Measurements from ENCODE around the gene DUSP1. TPM values are rescaled to one million over a fixed set of nuclear protein-coding genes. Genes with fewer than 3 reads are reported as not detected.

Gene DUSP1
- total RNA-seq, 1 donor from 2014 or later: 4.2 TPM

DNA sequence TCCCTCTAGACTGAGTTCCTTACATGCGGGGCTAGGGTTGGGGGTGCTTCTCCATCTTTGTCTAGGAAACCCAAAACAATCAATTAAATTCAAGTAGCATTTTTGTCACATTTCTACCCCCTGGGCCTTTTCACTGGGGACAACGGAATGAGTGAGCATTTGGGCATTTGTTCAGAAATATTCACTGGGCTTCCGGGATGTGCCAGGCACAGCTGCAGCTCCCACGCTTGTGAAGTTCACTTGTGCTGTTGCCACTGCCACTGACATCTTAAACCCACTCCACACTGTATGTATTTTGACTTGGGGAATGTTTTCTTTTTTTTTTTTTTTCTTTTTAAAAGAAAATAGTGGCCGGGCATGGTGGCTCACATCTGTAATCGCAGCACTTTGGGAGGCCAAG, 31.6 kb downstream of the DUSP1 start:
- no peaks in the 10 kb centered on the region for H3K27me3 ChIP-seq
- no peak overlapping the region for H3K9ac ChIP-seq
- H3F3A ChIP-seq (ENCODE audit: low read depth): no peaks in the 10 kb centered on the region
- no peak overlapping the region for H3K4me2 ChIP-seq
- H3K27ac Mint-ChIP-seq: no peak overlapping the region
- DNase-seq (ENCODE audit: low spot score): no peak
- H3K27ac ChIP-seq: no peak overlapping the region
- H3K4me3 ChIP-seq: no peak overlapping the region
- no peaks in the 10 kb centered on the region for H3K79me2 ChIP-seq (ENCODE audit: low read depth)
- no peaks in the 10 kb centered on the region for H3K9me3 Mint-ChIP-seq
- H3K4me1 ChIP-seq: no peaks in the 10 kb centered on the region
- no peak overlapping the region for H3K4me3 Mint-ChIP-seq
- H3K36me3 Mint-ChIP-seq: no peaks in the 10 kb centered on the region
- no peaks in the 10 kb centered on the region for H4K20me1 ChIP-seq (ENCODE audit: low read depth)
- no peaks in the 10 kb centered on the region for H3K9me3 ChIP-seq (ENCODE audit: low read depth)
- peaks cover 13% of the 10 kb centered on the region for H3K4me1 Mint-ChIP-seq
- H3K36me3 ChIP-seq: no peaks in the 10 kb centered on the region
- no peak for TF ChIP-seq EZH2phosphoT487 (IDR thresholded peaks at IDR 0.05)
- no peak for TF ChIP-seq EZH2 (IDR thresholded peaks at IDR 0.05)
- TF ChIP-seq, protein P1, sequence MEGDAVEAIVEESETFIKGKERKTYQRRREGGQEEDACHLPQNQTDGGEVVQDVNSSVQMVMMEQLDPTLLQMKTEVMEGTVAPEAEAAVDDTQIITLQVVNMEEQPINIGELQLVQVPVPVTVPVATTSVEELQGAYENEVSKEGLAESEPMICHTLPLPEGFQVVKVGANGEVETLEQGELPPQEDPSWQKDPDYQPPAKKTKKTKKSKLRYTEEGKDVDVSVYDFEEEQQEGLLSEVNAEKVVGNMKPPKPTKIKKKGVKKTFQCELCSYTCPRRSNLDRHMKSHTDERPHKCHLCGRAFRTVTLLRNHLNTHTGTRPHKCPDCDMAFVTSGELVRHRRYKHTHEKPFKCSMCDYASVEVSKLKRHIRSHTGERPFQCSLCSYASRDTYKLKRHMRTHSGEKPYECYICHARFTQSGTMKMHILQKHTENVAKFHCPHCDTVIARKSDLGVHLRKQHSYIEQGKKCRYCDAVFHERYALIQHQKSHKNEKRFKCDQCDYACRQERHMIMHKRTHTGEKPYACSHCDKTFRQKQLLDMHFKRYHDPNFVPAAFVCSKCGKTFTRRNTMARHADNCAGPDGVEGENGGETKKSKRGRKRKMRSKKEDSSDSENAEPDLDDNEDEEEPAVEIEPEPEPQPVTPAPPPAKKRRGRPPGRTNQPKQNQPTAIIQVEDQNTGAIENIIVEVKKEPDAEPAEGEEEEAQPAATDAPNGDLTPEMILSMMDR (IDR thresholded peaks at IDR 0.05): no peak
- H2AFZ ChIP-seq (replicated peaks): no peak overlapping the region
- peaks cover 9% of the 10 kb centered on the region for H3K27me3 Mint-ChIP-seq (ENCODE audit: insufficient read depth, low read depth)

DNA sequence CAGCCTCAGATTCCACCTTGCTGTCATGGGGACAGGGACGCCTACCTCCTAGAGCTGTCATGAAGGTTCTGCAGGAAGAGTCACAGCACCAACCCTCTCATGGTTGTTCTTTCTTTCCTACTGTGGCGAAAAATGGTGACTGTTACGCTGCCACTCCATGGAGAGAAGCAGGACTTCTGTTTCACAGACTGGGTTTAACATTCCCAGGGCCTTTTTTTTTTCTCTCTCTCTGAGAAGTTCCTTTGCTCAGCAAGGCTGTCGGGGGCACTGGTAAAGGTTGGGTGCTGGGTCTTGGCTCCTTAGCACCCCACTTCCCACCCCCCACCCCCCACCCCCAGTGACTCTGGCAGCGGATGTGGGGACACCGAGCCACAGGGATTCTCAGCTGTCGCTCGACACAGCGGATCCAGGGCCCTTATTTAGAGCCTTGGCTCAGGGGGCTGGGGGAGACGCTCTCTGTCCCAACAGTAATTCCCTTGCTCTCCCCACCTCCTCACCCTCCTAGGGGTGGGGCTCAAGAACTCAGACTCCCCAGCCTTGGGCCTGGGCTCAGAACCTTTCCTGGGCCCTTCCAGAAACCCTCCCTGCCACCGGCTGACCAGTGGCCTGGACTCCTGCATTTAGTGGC, 34.4 kb downstream of the DUSP1 start:
- Histone ChIP-seq H3K36me3 (no peaks in the 10 kb centered on the region), H3F3A (ENCODE audit: low read depth) (no peaks in the 10 kb centered on the region), H3K27me3 (no peaks in the 10 kb centered on the region), H3K9ac (no peak overlapping the region), H3K79me2 (ENCODE audit: low read depth) (no peaks in the 10 kb centered on the region), H4K20me1 (ENCODE audit: low read depth) (no peaks in the 10 kb centered on the region), H3K4me3 (no peak overlapping the region), H3K27ac (no peak overlapping the region), H3K4me2 (no peak overlapping the region), H3K9me3 (ENCODE audit: low read depth) (no peaks in the 10 kb centered on the region), H3K4me1 (no peaks in the 10 kb centered on the region), H2AFZ (replicated peaks) (peak overlapping the region; percentile 26)
- no peaks in the 10 kb centered on the region for H3K36me3 Mint-ChIP-seq
- peak overlapping the region; percentile 82 for H3K27ac Mint-ChIP-seq
- H3K27me3 Mint-ChIP-seq (ENCODE audit: insufficient read depth, low read depth): peaks cover 10% of the 10 kb centered on the region
- no peaks in the 10 kb centered on the region for H3K9me3 Mint-ChIP-seq
- no peak overlapping the region for H3K4me3 Mint-ChIP-seq
- no peak for DNase-seq (ENCODE audit: low spot score)
- peaks cover 24% of the 10 kb centered on the region for H3K4me1 Mint-ChIP-seq
- TF ChIP-seq EZH2phosphoT487 (IDR thresholded peaks at IDR 0.05) (no peak), EZH2 (IDR thresholded peaks at IDR 0.05) (no peak)
- TF ChIP-seq, protein P1 (IDR thresholded peaks at IDR 0.05): no peak

DNA sequence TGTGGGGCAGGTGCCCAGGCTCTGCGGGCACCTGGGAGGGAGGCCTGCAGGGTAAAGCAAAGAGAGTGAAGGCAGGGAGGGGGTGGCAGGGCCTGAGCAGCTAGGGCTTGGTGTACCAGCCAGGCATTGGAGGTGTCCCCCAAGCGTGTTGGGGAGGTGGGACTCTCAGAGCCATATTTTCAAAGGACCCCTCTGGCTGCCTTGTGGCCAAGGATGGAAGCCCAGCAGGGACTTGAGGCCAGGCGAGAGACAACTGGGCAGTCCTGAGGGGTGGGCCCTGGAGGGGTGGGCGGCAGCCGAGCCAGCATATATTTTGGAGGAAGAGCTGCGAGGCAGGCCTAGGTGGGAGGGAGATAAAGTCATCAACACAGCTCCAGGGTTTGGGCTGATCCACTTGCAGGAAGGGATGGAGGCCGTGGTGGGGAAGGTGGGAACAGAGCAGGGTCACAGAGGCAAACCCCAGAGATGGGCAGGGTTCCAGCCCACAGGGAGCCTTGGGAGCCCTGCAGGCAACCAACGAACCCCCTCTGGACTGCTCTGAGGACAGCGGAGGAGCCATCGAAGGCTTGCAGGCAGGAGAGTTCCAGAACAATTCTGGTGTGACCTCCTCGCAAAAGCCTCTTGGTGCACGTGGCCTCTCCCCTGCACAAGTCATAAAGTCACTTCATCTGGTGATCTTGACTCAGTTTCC, 35.7 kb downstream of the DUSP1 start:
- Mint-ChIP-seq H3K36me3 (no peaks in the 10 kb centered on the region), H3K4me3 (peak overlapping the region; percentile 2), H3K27ac (peak overlapping the region; percentile 64), H3K4me1 (peaks cover 18% of the 10 kb centered on the region), H3K27me3 (ENCODE audit: insufficient read depth, low read depth) (peaks cover 9% of the 10 kb centered on the region), H3K9me3 (no peaks in the 10 kb centered on the region)
- Histone ChIP-seq H4K20me1 (ENCODE audit: low read depth) (no peaks in the 10 kb centered on the region), H3K27me3 (no peaks in the 10 kb centered on the region), H3K27ac (no peak overlapping the region), H3K9ac (no peak overlapping the region), H3K4me2 (no peak overlapping the region), H2AFZ (replicated peaks) (no peak overlapping the region), H3K36me3 (no peaks in the 10 kb centered on the region), H3K9me3 (ENCODE audit: low read depth) (no peaks in the 10 kb centered on the region), H3K79me2 (ENCODE audit: low read depth) (no peaks in the 10 kb centered on the region), H3K4me1 (no peaks in the 10 kb centered on the region), H3F3A (ENCODE audit: low read depth) (no peaks in the 10 kb centered on the region), H3K4me3 (no peak overlapping the region)
- no peak for DNase-seq (ENCODE audit: low spot score)
- TF ChIP-seq, protein P1 (IDR thresholded peaks at IDR 0.05): no peak
- TF ChIP-seq EZH2 (IDR thresholded peaks at IDR 0.05) (no peak), EZH2phosphoT487 (IDR thresholded peaks at IDR 0.05) (no peak)

All from neural progenitor cell (in vitro differentiated cells).